LNCaP clone FGC (cell line): ENCODE data around the gene SLC6A6.

Experiments used
- DNase-seq: peaks from one replicate; pipeline ENCODE4 v3.0.0-alpha.2; 2011; ENCODE audit warnings: low read depth
- H3K4me3 ChIP-seq: 2 replicates; pipeline ENCODE4 v1.5.1; 2011; ENCODE audit warnings: mild to moderate bottlenecking, low read depth, low read length, control low read depth
- CTCF ChIP-seq: IDR thresholded peaks from 2 replicates; pipeline ENCODE4 v1.5.1; 2012; ENCODE audit warnings: mild to moderate bottlenecking; ENCODE audit not compliant: control insufficient read depth, insufficient read depth; ENCODE audit errors: extremely low read depth

The SLC6A6 gene

GRCh38 chr3:14457999-14458398 is 55.6 kb downstream of the SLC6A6 start:
- H3K4me3 ChIP-seq: no peak overlapping the region
- no peak for TF ChIP-seq CTCF
- DNase-seq: no peak

DNA sequence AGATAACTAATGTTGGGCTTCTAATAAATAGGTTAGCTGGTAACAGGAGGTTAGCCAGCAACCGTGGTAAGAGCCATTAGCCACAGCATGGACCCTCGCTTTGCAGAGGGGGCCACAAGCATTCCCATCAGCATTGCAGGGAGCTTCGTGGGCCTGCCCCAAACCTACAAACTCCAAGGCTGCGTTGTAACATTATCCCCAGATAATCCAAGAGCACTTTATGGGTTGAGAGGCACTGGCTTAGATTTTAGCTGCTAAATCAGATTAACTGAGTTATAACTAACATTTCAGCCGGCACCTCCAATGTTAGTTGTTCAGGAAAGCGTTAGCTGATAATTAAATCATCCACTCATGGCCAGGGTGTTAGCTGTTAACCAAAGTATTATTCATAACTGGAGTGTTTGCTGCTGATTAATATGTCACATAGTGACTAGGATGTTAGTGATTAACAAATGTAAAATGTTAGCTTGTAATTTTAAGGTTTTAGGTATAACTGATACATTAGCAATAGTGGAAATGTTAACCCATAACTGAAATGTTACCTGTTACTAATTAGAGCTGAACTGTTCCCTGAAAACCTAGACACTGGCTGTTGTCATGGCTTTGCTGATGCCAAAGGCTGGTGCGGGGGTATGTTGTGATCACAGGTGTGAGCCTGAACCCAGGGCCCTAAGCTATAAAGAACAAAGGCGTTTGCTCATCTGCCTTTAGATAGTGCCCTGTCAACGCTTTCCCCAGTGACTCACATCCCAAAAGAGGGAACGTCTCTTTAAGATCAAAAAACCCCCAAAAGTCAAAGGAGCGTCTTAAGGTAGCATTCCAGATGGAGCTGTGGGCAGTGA is 56.2 kb downstream of the SLC6A6 start:
- no peak for DNase-seq
- H3K4me3 ChIP-seq: no peak overlapping the region
- no peak for TF ChIP-seq CTCF

DNA sequence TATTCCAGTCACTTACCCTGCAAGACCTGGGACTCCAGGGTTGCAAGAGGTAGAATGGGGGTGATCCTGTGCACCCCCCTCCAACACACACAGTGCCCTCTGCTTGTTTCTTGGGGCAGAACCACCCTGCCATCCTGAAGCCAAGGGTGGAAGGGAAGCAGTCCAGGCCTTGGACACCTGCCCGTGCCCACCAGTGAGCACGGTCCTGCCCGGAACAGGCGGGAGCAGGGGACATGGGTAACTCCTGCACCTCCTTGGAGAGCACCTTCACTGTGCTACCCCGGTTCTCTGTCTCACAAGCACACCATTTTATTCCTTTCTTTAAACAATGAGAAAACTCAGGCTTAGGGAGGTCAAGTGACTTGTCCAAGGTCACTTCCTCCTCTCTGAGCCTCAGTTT is 57.0 kb downstream of the SLC6A6 start:
- no peak for DNase-seq
- no peak overlapping the region for H3K4me3 ChIP-seq
- TF ChIP-seq CTCF: no peak

DNA sequence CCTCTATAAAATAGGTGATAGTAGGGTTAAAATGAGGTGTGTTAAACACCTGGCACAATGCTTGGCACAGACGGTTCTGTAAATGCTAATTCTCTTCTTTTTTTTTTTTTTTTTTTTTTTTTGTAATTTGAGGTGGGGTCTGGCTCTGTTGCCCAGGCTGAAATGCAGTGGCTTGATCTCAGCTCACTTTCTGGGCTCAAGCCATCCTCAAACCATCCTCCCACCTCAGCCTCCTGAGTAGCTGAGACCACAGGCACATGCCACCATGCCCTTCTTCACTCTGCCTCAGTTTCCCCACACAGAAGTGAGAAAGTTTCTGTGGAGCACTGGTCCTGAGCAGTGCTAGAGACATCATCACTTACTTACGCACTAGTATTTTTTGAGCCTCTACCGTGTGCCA is 57.4 kb downstream of the SLC6A6 start:
- TF ChIP-seq CTCF: no peak
- H3K4me3 ChIP-seq: no peak overlapping the region
- DNase-seq: no peak

GRCh38 chr3:14460342-14461005 is 58.1 kb downstream of the SLC6A6 start:
- peak; percentile 81 for DNase-seq
- no peak overlapping the region for H3K4me3 ChIP-seq
- no peak for TF ChIP-seq CTCF

DNA sequence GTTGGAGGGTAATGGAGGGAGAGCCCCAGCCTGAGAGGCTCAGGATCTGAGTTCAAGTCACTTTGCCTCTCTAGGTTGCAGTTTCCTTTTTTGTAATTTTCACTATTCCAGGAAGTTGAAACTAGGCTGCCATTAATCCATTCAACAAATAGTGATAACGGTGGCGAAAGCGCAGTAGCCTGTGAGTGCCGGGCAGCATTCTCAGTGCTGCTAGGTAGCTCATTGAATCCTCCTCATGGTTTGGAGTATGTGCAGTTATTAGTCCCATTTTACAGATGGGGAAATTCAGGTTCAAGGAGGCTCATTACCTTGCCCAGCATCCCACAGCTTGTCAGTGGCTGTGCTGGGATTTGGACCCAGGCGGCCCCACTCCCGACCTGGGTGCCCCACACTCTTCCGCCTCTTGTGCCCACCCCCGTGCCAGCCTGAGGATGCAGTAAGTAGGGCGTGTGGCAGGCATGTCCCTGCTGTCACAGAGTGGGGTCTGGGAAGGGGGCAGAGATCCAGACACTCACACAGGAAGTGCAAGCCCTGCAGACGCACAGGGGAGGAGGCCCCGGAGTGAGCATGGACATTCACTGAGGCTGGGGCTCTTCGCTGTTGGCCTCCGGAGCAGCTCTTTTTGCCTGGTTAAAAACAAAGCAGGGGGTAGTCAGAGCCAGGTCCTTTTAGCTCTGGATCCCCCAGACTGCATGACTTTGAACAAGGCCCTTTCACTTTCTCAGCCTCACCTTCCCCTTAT is 58.8 kb downstream of the SLC6A6 start:
- no peak overlapping the region for H3K4me3 ChIP-seq
- no peak for TF ChIP-seq CTCF
- no peak for DNase-seq
